SK-N-SH (cell line): ENCODE data around the gene SMPD3. TPM values are rescaled to one million over a fixed set of nuclear protein-coding genes. Genes with fewer than 3 reads are reported as not detected.

Experiments used
- CTCF ChIA-PET: fragments of 300-600, 350-600 bp; formaldehyde crosslinking; extraction: SDS; loops from one replicate; lab custom pipeline; 2021; lab: Yijun Ruan, JAX
- POLR2A ChIA-PET: fragments of 350-600 bp; sonication (Branson Sonifier 250); formaldehyde crosslinking; extraction: SDS; loops from one replicate; lab custom pipeline; 2020; ENCODE audit warnings: antibody characterized with exemption, inconsistent platforms; lab: Yijun Ruan, JAX
- DNase-seq: peaks from one replicate; pipeline ENCODE4 v3.0.0; 2012
- H2AFZ ChIP-seq: fragments of 200-600 bp; sonication (generic); 2 replicates; pipeline ENCODE4 v1.8.1; 2016; ENCODE audit warnings: antibody characterized with exemption, mild to moderate bottlenecking, low read depth
- H3F3A ChIP-seq: fragments of 200-600 bp; sonication (generic); replicated peaks from 2 replicates; pipeline ENCODE3; 2016; ENCODE audit warnings: antibody characterized with exemption, mild to moderate bottlenecking; ENCODE audit not compliant: insufficient read depth
- H3K27ac ChIP-seq, 2 experiments: fragments of 200-500 bp in 1 of 2; fragments of 200-600 bp in 1 of 2; sonication (Bioruptor generic) in 1 of 2; sonication (generic), shearing (Covaris generic) in 1 of 2; 2 replicates each; pipeline versions ENCODE4 v1.5.1 to v1.6.1; 2014 to 2016; ENCODE audit warnings: low read depth in 2 of 2, inconsistent platforms in 1 of 2, low read length in 1 of 2, mild to moderate bottlenecking in 1 of 2, mixed read lengths in 1 of 2
- H3K27me3 ChIP-seq: fragments of 200-600 bp; sonication (generic), shearing (Covaris generic); 2 replicates; pipeline ENCODE4 v1.6.1; 2016; ENCODE audit warnings: mixed run types; ENCODE audit not compliant: insufficient read depth
- H3K36me3 ChIP-seq, 2 experiments: fragments of 200-500 bp in 1 of 2; fragments of 200-600 bp in 1 of 2; sonication (Bioruptor generic) in 1 of 2; sonication (generic) in 1 of 2; replicated peaks in 1 of 2; 2 replicates each; pipeline versions ENCODE3 to v1.5.1; 2014 to 2016; ENCODE audit warnings: low read length in 1 of 2, mild to moderate bottlenecking in 1 of 2; ENCODE audit not compliant: insufficient read depth in 2 of 2, control insufficient read depth in 1 of 2
- H3K4me1 ChIP-seq, 2 experiments: fragments of 200-500 bp in 1 of 2; fragments of 200-600 bp in 1 of 2; sonication (Bioruptor generic) in 1 of 2; sonication (generic), shearing (Covaris generic) in 1 of 2; 2 replicates each; pipeline versions ENCODE4 v1.5.1 to v1.6.1; 2014 to 2016; ENCODE audit warnings: low read depth in 1 of 2, low read length in 1 of 2, mixed run types in 1 of 2; ENCODE audit not compliant: insufficient read depth in 2 of 2, control insufficient read depth in 1 of 2
- H3K4me2 ChIP-seq: fragments of 200-600 bp; sonication (generic), shearing (Covaris generic); 2 replicates; pipeline ENCODE4 v1.6.1; 2017; ENCODE audit warnings: mixed run types
- H3K4me3 ChIP-seq, 2 experiments: fragments of 200-500 bp in 1 of 2; fragments of 200-600 bp in 1 of 2; sonication (Bioruptor generic) in 1 of 2; sonication (generic), shearing (Covaris generic) in 1 of 2; 2 replicates each; pipeline versions ENCODE4 v1.5.1 to v1.8.1; 2014 to 2016; ENCODE audit warnings: low read depth in 2 of 2, inconsistent platforms in 1 of 2, low read length in 1 of 2, mild to moderate bottlenecking in 1 of 2, mixed read lengths in 1 of 2, moderate library complexity in 1 of 2
- H3K79me2 ChIP-seq: fragments of 200-600 bp; sonication (generic); 2 replicates; pipeline ENCODE4 v1.8.1; 2017; ENCODE audit warnings: mild to moderate bottlenecking; ENCODE audit not compliant: insufficient read depth
- H3K9ac ChIP-seq: fragments of 200-600 bp; sonication (generic); 2 replicates; pipeline ENCODE4 v1.6.1; 2017; ENCODE audit warnings: mixed run types
- H3K9me2 ChIP-seq: fragments of 200-600 bp; sonication (generic); 2 replicates; pipeline ENCODE4 v1.6.1; 2017; ENCODE audit warnings: mixed run types
- H3K9me3 ChIP-seq: fragments of 200-600 bp; sonication (generic); 2 replicates; pipeline ENCODE4 v1.6.1; 2017; ENCODE audit warnings: mixed run types, mild to moderate bottlenecking, moderate library complexity
- H4K20me1 ChIP-seq: fragments of 200-600 bp; sonication (generic); 2 replicates; pipeline ENCODE4 v1.6.1; 2017; ENCODE audit warnings: mild to moderate bottlenecking, mixed run types; ENCODE audit not compliant: insufficient read depth
- CHD2 ChIP-seq: fragments of 150-350 bp; IDR thresholded peaks from 2 replicates; pipeline ENCODE4 v1.6.1; 2018; ENCODE audit warnings: low read length; ENCODE audit not compliant: partially characterized antibody
- ELF1 ChIP-seq: IDR thresholded peaks from 2 replicates; pipeline ENCODE4 v1.4.0; 2012
- EZH2phosphoT487 ChIP-seq: fragments of 200-600 bp; sonication (generic); IDR thresholded peaks from 2 replicates; pipeline ENCODE4 v1.6.1; 2017; ENCODE audit warnings: low read depth, mixed run types, mild to moderate bottlenecking, antibody characterized with exemption, moderate library complexity, borderline replicate concordance
- MEF2A ChIP-seq: IDR thresholded peaks from 2 replicates; pipeline ENCODE4 v1.4.0; 2012; ENCODE audit warnings: low read depth, borderline replicate concordance
- MXI1 ChIP-seq: IDR thresholded peaks from 2 replicates; pipeline ENCODE4 v1.6.1; 2012; ENCODE audit warnings: mild to moderate bottlenecking, low read depth, low read length, improper control_type of control experiment
- RCOR1 ChIP-seq: fragments of 150-350 bp; IDR thresholded peaks from 2 replicates; pipeline ENCODE4 v1.6.1; 2017; ENCODE audit warnings: antibody characterized with exemption, low read length
- WGBS: methylation state at CpG from one replicate; pipeline ENCODE4 v1.1.6; 2017; ENCODE audit warnings: low lambda C conversion rate; 5-methylcytosine and 5-hydroxymethylcytosine counted together
- polyA plus RNA-seq, 3 experiments: library from polyadenylated mRNA; depleted of rRNA; stranded (reverse); fragments of >200 nt; gene quantifications; 2 replicates each; pipeline ENCODE4 v1.2.3, GENCODE V29; 2012
- TF ChIP-seq, protein P1 (sequence below): fragments of 150-350 bp; IDR thresholded peaks from 2 replicates; pipeline ENCODE4 v1.6.1; 2017; ENCODE audit warnings: antibody characterized with exemption, low read length, low read depth, borderline replicate concordance
- TF ChIP-seq, protein P2 (sequence below): IDR thresholded peaks from 2 replicates; pipeline ENCODE4 v1.6.1; 2012; ENCODE audit warnings: mild to moderate bottlenecking, low read depth, low read length, moderate library complexity

The SMPD3 gene
- polyA plus RNA-seq, 1 of the 3 experiments (the other 2 are of a cell fraction), result 0.38 TPM

DNA sequence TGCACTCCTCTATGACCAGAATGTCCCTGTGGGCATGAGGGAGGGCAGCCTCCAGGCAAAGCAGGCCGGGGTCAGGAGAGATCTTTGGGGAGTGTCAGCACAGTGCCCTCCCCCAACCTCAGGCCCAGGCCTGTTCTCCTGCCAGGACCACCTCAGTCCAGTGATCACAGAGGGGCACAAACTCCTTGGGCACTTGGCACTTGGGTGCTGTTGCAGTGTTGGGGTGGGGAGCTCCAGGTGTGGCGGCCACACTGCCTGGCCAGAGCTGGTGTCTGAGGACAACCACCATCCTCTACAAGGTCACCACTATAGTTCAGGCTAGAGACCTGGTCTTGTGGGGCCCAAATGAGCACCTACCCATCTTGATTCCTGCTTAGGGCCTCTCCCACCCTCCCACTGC, 37.2 kb downstream of the SMPD3 start:
- H3K4me1 ChIP-seq, result peaks cover 7 to 8% of the 10 kb centered on the region in 2 experiments; a peak in 3 of 4 replicates
- H3K79me2 ChIP-seq, result no peaks in the 10 kb centered on the region
- H3F3A ChIP-seq, result no peaks in the 10 kb centered on the region
- no peaks in the 10 kb centered on the region for H3K36me3 ChIP-seq
- no peak overlapping the region for H3K4me3 ChIP-seq
- H3K4me2 ChIP-seq, result no peak overlapping the region
- WGBS, result 41% methylated on average over 2 of the region's 2 CpGs
- no peaks in the 10 kb centered on the region; the same call in 1 of the 2 replicates for H3K9me2 ChIP-seq
- ChIA-PET POLR2A (no interaction called here), CTCF (interaction anchor here (0.7 to 3.0 kb wide), 5 partner anchors 14 to 317 kb away, joined by 3 to 10 read pairs (median 3); no protein-coding TSS in a partner anchor)
- TF ChIP-seq EZH2phosphoT487 (no peak), MXI1 (no peak), CHD2 (no peak)
- TF ChIP-seq, protein P1, sequence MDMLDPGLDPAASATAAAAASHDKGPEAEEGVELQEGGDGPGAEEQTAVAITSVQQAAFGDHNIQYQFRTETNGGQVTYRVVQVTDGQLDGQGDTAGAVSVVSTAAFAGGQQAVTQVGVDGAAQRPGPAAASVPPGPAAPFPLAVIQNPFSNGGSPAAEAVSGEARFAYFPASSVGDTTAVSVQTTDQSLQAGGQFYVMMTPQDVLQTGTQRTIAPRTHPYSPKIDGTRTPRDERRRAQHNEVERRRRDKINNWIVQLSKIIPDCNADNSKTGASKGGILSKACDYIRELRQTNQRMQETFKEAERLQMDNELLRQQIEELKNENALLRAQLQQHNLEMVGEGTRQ, result no peak
- TF ChIP-seq, protein P2, sequence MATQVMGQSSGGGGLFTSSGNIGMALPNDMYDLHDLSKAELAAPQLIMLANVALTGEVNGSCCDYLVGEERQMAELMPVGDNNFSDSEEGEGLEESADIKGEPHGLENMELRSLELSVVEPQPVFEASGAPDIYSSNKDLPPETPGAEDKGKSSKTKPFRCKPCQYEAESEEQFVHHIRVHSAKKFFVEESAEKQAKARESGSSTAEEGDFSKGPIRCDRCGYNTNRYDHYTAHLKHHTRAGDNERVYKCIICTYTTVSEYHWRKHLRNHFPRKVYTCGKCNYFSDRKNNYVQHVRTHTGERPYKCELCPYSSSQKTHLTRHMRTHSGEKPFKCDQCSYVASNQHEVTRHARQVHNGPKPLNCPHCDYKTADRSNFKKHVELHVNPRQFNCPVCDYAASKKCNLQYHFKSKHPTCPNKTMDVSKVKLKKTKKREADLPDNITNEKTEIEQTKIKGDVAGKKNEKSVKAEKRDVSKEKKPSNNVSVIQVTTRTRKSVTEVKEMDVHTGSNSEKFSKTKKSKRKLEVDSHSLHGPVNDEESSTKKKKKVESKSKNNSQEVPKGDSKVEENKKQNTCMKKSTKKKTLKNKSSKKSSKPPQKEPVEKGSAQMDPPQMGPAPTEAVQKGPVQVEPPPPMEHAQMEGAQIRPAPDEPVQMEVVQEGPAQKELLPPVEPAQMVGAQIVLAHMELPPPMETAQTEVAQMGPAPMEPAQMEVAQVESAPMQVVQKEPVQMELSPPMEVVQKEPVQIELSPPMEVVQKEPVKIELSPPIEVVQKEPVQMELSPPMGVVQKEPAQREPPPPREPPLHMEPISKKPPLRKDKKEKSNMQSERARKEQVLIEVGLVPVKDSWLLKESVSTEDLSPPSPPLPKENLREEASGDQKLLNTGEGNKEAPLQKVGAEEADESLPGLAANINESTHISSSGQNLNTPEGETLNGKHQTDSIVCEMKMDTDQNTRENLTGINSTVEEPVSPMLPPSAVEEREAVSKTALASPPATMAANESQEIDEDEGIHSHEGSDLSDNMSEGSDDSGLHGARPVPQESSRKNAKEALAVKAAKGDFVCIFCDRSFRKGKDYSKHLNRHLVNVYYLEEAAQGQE, result no peak
- H3K27me3 ChIP-seq, result peaks cover 22% of the 10 kb centered on the region; the same call in 1 of the 2 replicates
- no peaks in the 10 kb centered on the region for H4K20me1 ChIP-seq
- no peak overlapping the region for H2AFZ ChIP-seq
- no peaks in the 10 kb centered on the region for H3K9me3 ChIP-seq
- DNase-seq, result no peak
- H3K27ac ChIP-seq, result no peak overlapping the region
- H3K9ac ChIP-seq, result no peak overlapping the region

DNA sequence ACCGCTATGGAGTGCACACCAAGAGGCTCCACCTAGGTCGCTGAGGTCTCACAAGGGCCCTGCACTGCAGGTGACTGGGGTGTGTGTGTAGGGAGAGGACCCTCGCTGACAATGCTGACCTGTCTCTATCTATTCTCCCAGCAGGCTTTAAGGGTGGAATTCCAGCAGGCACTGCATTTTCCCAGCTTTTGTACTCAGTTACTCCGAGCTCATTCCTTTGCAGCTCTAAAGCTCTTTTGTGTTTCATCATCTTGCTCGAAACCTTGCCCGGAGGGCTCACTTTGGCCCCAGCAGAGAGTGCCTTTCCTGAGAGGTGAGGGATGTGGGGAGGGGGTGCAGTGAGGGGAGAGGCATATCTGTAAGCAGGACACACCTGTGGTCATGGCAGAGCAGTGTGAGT, 39.3 kb downstream of the SMPD3 start:
- Histone ChIP-seq H3K9ac (no peak overlapping the region), H3K27me3 (peaks cover 7% of the 10 kb centered on the region; the same call in 1 of the 2 replicates), H4K20me1 (no peaks in the 10 kb centered on the region), H3K36me3 (no peaks in the 10 kb centered on the region), H3K9me3 (no peaks in the 10 kb centered on the region), H3K9me2 (no peaks in the 10 kb centered on the region; the same call in 1 of the 2 replicates), H3K4me3 (no peak overlapping the region), H3K27ac (no peak overlapping the region), H2AFZ (no peak overlapping the region), H3F3A (no peaks in the 10 kb centered on the region), H3K4me1 (peaks cover 7 to 14% of the 10 kb centered on the region in 2 experiments; a peak in 3 of 4 replicates), H3K79me2 (no peaks in the 10 kb centered on the region), H3K4me2 (no peak overlapping the region)
- POLR2A ChIA-PET, result no interaction called here
- CTCF ChIA-PET, result interaction anchor here (1.0 to 2.4 kb wide), 5 partner anchors 13 to 112 kb away, joined by 3 to 8 read pairs (median 5); no protein-coding TSS in a partner anchor
- DNase-seq, result no peak
- TF ChIP-seq RCOR1, result no peak
- TF ChIP-seq MEF2A, result no peak
- TF ChIP-seq ELF1, result no peak
- WGBS, result 70% methylated on average over 6 of the region's 6 CpGs
